ENCODE data around the gene UNG. TPM values are rescaled to one million over a fixed set of nuclear protein-coding genes. Genes with fewer than 3 reads are reported as not detected.

Gene UNG
- total RNA-seq, 6 experiments from 2014 or later: 16.3 to 42.7 (median 21.2) TPM

DNA sequence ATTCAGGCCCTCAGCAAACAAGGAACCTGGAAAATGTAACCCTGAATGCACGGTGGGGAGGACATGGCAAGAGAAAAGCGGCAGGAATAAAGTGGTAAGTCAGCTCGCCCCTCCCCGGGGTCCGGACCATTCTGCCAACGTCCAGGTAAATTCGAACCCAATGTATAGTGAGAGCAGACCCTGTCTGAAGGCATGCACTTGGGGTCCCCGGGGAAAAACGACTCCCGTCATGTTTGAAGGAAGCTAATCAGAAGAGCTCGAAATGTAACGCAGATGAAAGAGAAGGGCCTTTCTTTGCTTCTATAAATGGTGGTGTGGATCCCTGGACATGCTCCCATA, 19.2 kb downstream of the UNG start:
- peaks cover 0 to 83% (median 31%) of the 10 kb centered on the region in 4 donors for H3K4me1 ChIP-seq
- H3K4me3 ChIP-seq: peak overlapping the region in 2 of 3 donors; percentile 20 to 25
- TF ChIP-seq, protein P1, sequence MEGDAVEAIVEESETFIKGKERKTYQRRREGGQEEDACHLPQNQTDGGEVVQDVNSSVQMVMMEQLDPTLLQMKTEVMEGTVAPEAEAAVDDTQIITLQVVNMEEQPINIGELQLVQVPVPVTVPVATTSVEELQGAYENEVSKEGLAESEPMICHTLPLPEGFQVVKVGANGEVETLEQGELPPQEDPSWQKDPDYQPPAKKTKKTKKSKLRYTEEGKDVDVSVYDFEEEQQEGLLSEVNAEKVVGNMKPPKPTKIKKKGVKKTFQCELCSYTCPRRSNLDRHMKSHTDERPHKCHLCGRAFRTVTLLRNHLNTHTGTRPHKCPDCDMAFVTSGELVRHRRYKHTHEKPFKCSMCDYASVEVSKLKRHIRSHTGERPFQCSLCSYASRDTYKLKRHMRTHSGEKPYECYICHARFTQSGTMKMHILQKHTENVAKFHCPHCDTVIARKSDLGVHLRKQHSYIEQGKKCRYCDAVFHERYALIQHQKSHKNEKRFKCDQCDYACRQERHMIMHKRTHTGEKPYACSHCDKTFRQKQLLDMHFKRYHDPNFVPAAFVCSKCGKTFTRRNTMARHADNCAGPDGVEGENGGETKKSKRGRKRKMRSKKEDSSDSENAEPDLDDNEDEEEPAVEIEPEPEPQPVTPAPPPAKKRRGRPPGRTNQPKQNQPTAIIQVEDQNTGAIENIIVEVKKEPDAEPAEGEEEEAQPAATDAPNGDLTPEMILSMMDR (IDR thresholded peaks at IDR 0.05): no peak
- no peak for TF ChIP-seq POLR2A (IDR thresholded peaks at IDR 0.05)
- DNase-seq (no peak), ATAC-seq (peak in 2 of 4 donors; percentile 0 to 1)
- 36% methylated on average over 11 of the region's 12 CpGs for WGBS (ENCODE audit: insufficient coverage, low coverage, low lambda C conversion rate, missing lambda C conversion rate)
- peak overlapping the region; percentile 68 to 84 (median 77) for H3K27ac ChIP-seq
- intact Hi-C loops (cut with DNase I): no loop called here
- H3K9me3 ChIP-seq: no peaks in the 10 kb centered on the region
- no peaks in the 10 kb centered on the region for H3K36me3 ChIP-seq
- no peaks in the 10 kb centered on the region for H3K27me3 ChIP-seq

DNA sequence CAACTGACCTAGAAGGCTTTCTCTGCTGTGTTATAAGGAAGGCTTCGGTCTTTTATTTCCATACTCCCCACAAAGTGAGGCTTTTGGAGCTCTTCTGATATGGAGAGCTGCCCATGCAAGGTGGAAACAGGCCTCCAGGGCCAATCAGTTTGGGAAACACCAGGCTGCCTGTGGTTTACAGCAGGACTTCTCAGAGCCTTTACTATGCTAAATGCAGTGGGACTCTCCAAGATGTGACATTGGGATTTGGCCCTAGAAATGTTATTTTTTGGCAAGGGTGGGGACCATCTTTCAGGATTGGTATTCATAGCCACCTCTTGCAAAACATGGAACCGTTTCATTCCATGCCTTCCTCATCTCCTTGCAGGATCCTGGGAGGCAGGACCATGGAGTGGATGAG, 22.7 kb downstream of the UNG start:
- no peak overlapping the region for H3K27ac ChIP-seq
- no peak for DNase-seq
- H3K27me3 ChIP-seq: no peaks in the 10 kb centered on the region
- no peaks in the 10 kb centered on the region for H3K36me3 ChIP-seq
- no peak for TF ChIP-seq POLR2A (IDR thresholded peaks at IDR 0.05)
- TF ChIP-seq, protein P1 (IDR thresholded peaks at IDR 0.05): no peak
- intact Hi-C loops (cut with DNase I): no loop called here
- H3K9me3 ChIP-seq: no peaks in the 10 kb centered on the region
- peaks cover 0 to 54% (median 18%) of the 10 kb centered on the region in 4 donors for H3K4me1 ChIP-seq
- 74% methylated on average over 2 of the region's 2 CpGs for WGBS (ENCODE audit: insufficient coverage, low coverage, low lambda C conversion rate, missing lambda C conversion rate)
- ATAC-seq: no peak
- H3K4me3 ChIP-seq: no peak overlapping the region

DNA sequence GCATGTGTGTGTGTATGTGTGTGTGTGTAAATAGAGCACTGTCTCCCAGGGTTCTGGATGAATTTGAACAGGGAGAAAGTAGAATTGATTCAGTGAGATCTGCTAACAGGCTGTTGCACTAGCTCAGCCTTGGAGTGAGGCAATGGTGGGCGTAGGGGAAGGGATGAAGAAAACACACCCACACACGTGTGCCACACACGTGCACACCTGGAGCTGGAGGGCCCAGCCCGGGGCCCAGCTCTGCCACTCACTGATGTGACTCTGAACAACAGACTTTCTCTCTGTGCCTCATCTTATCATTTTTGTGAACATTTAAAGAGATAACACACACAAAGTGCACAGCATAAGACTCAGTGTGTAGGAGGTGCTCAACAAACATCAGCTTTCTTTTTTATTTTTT, 23.2 kb downstream of the UNG start:
- DNase-seq (no peak), ATAC-seq (no peak)
- Histone ChIP-seq H3K4me3 (no peak overlapping the region), H3K9me3 (no peaks in the 10 kb centered on the region), H3K36me3 (no peaks in the 10 kb centered on the region), H3K27me3 (no peaks in the 10 kb centered on the region), H3K27ac (no peak overlapping the region), H3K4me1 (peaks cover 0 to 49% (median 15%) of the 10 kb centered on the region in 4 donors)
- 60% methylated on average over 4 of the region's 4 CpGs for WGBS (ENCODE audit: insufficient coverage, low coverage, low lambda C conversion rate, missing lambda C conversion rate)
- TF ChIP-seq POLR2A (IDR thresholded peaks at IDR 0.05): no peak
- TF ChIP-seq, protein P1 (IDR thresholded peaks at IDR 0.05): no peak
- intact Hi-C loops (cut with DNase I): no loop called here

DNA sequence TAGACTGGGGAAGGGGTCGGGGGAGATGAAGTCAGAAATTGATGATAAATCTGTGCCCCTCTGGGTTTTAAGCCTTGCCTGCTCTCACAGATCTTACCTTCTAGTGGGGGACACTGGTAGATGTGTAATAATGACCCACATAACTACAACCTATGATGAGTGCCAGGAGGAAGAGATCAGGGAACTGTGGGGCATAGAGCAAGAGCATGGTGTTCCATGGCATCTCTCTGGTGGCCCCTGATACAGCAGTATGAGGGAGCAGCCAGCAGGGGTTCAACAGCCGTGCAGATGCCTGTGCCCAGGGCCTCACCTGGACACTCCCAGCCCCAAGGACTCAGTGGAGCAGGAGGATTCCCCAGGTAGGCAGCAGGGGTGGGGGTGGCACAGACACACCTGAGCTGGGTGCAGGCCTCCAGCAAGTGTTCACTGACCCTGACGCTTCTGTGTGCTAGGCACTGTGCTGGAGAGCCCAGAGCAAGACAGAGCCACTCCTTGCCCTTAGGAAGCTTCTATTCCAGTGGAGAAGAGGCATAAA, 24.0 kb downstream of the UNG start:
- H3K27ac ChIP-seq: peak overlapping the region in 1 of 3 donors; percentile 39
- TF ChIP-seq, protein P1 (IDR thresholded peaks at IDR 0.05): no peak
- TF ChIP-seq POLR2A (IDR thresholded peaks at IDR 0.05): no peak
- WGBS (ENCODE audit: insufficient coverage, low coverage, low lambda C conversion rate, missing lambda C conversion rate): 100% methylated on average over 1 of the region's 3 CpGs
- H3K36me3 ChIP-seq: no peaks in the 10 kb centered on the region
- intact Hi-C loops (cut with DNase I): no loop called here
- no peaks in the 10 kb centered on the region for H3K9me3 ChIP-seq
- DNase-seq (no peak), ATAC-seq (peak; percentile 51 to 77 (median 66))
- peaks cover 0 to 42% (median 17%) of the 10 kb centered on the region in 4 donors for H3K4me1 ChIP-seq
- no peaks in the 10 kb centered on the region for H3K27me3 ChIP-seq
- H3K4me3 ChIP-seq: no peak overlapping the region
